Measurements from ENCODE around the gene S100A6. TPM values are rescaled to one million over a fixed set of nuclear protein-coding genes. Genes with fewer than 3 reads are reported as not detected.
"Not testable (repeated sequence)": the region's sequence is repeated elsewhere in the genome, so short reads cannot be mapped to it uniquely, and the experiment has no call there.

The S100A6 gene
- total RNA-seq, 1 donor from 2014 or later = 1,381 TPM

DNA sequence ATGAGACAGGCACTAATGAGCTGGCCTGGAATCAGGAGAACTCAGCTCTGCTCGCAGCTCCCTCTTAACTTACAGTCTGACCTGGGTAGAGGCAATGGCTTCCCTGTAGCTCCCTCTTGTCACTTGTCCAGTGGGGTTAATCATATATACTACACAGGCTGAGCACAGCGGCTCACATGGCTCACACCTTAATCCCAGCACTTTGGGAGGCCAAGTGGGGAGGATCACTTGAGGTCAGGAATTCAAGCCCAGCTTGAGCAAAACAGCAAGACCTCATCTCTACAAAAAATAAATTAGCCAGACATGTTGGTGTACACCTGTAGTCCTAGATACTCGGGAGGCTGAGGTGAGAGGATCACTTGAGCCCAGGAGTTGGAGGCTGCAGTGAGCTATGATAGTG is 4.2 kb downstream of the S100A6 start:
- no peak for DNase-seq (ENCODE audit: low spot score)

DNA sequence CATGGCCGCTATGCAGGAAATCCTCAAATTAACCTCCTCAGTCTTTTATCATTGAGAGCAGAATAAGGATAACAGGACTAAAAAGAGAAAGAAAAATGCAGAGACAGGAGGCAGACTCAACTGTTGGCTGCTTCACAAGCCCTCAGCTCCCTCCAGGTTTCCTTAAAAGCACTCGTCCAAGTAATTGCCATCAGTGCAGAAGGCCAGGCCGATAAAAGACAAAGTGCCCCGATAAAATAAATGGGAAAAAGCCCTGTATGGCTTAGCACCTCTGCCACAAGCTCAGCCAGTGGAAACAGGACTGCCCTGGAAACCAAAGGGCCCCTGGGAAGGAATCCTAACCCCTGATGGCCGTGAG is 8.1 kb downstream of the S100A6 start:
- DNase-seq (ENCODE audit: low spot score) = no peak

DNA sequence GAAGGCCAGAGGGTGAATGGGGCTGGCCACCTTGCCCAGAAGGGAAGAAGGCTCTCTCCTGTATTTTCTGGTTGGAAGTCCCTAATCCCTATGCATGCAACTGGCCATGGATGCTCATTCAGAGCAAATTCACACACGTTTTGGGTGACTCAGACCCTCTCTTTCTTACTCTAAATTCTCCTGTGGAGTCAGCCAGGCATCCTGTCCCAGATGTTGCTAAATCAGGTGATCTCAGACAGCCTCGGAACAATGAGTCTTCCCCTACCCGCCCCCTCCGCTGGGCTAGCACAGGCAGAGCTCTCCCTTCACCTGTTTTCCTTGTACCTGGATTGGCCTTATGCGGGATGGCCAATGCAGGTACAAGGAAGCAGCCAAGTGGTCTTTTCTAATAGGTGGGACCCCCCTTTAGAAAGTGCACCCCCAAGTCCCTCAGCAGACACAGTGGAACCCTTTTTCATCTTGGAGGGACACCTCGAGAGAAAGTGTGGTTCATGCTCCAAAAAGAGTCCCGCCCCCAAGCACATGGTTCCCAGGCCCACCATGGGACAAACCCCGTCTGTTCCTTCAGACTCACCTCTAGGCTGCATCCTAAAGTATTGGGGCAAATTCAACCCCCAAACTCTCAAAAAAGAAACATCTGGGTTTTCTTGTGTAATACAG is 8.6 kb downstream of the S100A6 start:
- no peak for DNase-seq (ENCODE audit: low spot score)

DNA sequence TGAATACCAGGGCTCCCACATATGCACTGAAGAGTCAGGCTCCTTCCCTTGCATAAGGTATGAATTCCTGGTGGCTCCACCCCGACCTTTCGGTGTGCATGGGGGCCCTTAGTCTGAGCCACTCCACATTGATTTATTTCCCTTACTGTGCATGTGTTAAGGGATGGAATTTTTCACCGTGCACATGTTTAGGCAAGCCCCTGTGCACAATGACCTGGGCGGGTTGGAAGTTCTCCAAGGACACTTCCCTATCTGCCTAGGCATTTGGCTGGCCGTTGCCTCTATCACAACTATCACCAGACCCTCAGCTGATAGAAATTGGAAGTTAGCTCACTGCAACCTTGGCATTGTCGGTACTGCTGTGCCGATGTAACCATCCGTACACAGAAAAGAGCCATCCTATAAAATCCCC is 9.7 kb downstream of the S100A6 start:
- peak; percentile 75 for DNase-seq (ENCODE audit: low spot score)

DNA sequence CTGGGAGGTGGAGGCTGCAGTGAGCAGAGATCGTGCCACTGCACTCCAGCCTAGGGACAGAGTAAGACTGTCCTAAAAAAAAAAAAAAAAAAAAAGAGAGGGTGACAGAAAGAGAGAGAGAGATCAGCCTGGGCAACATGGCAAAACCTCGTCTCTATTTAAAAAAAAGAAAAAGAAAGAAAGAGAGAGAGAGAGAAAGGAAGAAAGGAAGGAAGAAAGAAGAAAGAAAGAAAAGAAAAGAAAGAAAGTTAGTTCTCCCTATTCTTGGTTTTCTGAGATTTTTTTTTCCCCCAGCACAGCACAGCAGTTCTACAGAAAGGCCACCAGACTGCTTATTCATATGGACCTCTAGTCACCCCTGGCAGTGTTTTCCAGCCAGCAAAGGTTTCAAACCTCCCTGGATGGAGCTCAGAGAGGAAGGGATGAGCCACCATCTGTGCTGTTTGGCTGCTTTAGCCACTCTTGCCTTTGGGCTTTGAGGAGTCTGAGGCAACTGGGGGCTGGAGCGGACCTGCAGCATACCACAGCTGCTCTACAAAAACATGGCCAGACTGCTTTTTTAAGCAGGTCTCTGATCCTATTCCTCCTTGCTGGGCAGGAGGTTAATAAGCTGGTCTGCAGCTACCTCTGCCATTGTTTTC is 10.6 kb downstream of the S100A6 start:
- DNase-seq (ENCODE audit: low spot score) = no peak

DNA sequence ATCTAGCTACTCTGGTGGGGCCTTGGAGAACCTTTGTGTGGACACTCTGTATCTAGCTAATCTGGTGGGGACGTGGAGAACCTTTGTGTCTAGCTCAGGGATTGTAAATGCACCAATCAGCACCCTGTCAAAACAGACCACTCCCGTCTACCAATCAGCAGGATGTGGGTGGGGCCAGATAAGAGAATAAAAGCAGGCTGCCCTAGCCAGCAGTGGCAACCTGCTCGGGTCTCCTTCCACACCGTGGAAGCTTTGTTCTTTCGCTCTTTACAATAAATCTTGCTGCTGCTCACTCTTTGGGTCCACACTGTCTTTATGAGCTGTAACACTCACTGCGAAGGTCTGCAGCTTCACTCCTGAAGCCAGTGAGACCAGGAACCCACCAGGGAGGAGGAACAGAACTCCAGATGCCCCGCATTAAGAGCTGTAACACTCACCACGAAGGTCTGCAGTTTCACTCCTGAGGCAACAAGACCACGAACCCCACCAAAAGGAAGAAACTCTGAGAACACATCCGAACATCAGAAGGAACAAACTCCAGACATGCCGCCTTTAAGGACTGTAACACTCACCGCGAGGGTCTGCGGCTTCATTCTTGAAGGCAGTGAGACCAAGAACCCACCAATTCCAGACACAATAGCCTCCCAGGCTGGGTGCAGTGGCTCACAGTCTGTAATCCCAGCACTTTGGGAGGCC is 13.3 kb downstream of the S100A6 start:
- DNase-seq (ENCODE audit: low spot score) = not testable (repeated sequence)

DNA sequence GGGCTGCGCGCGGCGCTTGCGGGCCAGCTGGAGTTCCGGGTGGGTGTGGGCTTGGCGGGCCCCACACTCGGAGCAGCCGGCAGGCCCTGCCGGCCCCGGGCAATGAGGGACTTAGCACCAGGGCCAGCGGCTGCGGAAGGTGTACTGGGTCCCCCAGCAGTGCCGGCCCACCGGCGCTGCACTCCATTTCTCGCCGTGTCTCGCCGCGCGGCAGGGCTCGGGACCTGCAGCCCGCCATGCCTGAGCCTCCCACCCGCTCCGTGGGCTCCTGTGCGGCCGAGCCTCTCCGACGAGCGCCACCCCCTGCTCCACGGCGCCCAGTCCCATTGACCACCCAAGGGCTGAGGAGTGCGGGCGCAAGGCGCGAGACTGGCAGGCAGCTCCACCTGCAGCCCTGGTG is 14.0 kb downstream of the S100A6 start:
- not testable (repeated sequence) for DNase-seq (ENCODE audit: low spot score)

DNA sequence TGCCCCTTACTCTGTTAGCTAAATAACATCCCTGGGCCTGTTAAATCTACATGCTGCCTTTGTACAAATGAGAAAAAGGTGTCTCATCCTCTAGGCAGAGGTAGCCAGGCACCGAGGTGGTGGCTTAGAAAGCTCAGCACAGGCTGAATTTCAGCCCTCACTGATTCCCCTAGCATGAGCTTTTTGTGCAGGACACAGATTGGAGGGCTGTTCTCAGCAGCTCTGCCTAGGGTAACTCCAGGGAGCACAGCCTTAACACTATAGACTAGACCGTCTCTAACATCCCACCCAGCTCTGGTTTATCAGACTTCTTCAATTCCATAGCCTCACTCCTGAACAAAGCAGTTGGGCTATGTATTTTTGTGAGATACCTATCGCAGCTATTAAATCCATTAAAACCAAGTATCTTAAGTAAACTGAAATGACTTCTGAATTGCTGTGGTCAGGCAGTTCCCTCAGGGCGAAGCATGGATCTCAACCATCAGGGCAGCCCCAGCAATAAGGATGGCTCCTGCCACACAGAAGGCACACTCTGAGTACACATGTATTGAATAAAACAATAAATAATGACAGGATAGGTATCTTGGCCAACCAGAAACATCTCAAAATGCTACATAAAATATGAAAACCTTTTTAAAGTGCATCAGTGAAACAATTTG is 14.8 kb downstream of the S100A6 start:
- DNase-seq (ENCODE audit: low spot score) = no peak

DNA sequence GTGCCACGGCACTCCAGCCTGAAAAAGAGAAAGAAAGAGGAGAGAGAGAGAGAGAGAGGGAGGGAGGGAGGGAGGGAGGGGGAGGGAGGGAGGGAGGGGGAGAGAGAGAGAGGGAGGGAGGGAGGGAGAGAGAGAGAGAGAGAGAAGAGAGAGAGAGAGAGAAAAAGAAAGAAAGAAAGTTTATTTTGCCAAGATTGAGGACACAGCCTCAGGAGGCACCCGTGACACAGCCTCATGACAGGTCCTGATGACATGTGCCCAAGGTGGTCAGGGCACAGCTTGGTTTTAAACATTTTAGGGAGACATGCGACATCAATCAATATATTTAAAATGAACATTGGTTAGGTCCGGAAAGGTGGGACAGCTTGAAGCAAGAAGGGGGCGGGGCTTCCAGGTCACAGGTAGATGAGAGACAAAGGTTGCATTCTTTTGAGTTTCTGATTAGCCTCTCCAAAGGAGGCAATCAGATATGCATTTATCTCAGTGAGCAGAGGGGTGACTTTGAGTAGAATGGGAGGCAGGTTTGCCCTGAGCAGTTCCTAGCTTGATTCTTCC is 15.6 kb downstream of the S100A6 start:
- not testable (repeated sequence) for DNase-seq (ENCODE audit: low spot score)

DNA sequence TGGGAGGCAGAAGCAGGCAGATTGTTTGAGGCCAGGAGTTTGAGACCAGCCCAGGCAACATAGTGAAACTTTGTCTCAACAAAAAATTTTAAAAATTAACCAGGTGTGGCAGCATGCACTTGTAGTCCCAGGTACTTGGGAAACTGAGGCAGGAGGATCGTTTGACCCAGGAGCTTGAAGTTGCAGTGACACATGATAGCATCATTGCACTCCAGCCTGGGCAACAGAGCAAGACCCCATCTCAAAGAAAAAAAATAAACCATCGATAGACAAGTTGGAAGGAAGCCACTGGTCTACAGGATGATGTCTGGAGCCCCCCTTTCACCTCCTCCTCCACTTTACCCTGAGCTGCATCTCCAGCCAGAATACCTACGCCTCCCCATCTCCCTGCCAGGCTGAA is 16.5 kb downstream of the S100A6 start:
- DNase-seq (ENCODE audit: low spot score) = no peak

DNA sequence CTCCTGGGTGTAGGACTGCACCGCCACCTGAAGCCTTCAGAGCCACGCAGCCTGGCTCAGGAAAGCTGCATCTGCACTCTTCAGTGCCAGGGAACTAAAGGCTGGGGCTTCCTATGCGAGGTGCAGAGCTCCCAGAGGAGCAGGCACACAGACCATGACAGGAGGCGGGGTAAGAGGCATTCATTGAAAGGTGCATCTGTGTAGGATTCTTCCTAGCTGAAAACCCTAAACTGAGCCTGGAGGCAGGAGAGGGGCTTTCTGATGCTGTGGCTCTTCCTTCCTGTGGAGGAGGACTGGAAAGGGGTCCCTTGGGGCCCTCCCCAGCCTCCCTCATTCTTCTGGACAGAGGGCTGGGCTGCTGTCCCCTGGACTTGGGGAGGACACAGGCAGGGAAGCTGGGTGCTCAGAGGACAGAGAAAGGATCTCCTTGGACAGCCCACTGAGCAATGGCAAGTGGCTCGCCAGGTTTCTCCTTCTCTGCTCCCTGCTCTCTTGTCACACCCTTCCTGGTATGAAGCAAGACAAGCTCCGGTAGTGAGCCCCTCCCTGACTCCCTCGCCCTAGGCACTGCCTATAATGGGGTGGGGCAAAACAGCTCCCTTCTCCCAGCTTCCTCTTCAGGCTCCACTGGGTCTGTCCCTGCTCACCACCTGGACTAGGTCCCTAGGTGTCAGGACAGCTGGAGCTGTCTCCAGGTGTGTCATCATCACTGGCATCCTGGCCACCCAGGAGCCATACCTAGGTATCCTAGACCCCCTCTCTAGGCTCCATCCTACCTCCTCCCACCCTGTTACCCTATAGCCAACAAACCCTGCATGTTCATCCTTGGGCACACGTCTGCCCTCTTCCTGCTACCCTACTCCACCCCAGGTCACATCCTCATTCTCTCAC is 20.0 kb downstream of the S100A6 start:
- DNase-seq (ENCODE audit: low spot score) = peak; percentile 89

DNA sequence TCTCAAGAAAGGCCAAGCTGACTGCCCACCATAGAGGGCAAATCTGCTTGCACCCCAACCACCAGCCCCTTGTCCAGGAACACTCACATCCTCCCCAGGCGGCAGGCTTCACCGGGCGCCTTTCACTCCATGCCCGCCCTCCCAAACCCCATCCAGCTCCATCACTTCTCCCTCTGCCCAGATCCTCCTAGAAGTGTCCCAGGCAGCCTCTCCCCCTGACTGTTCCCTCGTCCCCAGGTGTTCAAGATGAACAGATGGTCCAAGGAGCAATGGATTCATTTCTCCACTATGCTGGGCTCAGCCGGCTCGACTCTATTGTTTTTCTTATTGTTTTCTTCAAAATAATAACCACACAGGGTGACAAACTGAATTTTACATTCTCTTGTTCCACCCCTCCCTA is 22.1 kb downstream of the S100A6 start:
- DNase-seq (ENCODE audit: low spot score) = no peak

DNA sequence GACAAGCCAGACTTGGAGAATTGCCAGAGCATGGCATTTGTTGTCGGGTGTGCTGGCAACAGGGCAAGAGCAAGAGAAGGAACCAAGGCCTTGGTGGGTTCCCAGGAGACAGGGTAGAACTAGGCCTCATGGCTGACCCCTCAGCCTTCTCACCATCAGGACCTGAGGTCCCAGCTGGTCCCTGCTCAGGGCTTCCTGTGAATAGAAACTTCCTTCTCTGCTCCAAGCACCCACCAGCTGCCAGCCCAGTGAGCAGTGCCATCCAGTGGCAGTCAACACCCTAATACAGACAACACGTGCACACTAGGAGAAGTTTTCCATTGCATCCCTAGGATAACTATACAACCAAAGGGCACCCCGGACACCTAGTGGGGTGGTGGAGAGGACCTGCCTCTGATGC is 22.8 kb downstream of the S100A6 start:
- no peak for DNase-seq (ENCODE audit: low spot score)

DNA sequence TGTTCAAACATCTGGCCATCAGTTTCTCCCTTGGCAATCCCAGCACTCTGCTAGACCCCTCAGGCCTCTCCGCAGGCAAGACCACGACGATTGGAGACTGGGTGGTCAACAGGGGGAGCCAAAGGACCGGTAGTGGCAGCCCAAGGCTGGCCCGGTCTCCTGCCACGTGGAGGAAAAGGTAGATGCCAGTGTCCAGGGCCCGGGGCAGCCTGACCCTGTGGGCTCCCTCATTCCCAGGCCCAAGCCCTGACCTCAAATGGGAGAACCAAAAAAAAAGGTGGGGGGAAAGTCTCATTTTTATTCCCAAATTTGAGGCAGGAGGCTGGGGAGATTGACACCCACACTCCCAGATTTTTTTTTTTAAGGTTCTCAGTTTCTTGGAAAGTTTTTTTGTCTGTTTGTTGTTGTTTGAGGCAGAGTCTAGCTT is 24.8 kb downstream of the S100A6 start:
- DNase-seq (ENCODE audit: low spot score) = peak; percentile 87

DNA sequence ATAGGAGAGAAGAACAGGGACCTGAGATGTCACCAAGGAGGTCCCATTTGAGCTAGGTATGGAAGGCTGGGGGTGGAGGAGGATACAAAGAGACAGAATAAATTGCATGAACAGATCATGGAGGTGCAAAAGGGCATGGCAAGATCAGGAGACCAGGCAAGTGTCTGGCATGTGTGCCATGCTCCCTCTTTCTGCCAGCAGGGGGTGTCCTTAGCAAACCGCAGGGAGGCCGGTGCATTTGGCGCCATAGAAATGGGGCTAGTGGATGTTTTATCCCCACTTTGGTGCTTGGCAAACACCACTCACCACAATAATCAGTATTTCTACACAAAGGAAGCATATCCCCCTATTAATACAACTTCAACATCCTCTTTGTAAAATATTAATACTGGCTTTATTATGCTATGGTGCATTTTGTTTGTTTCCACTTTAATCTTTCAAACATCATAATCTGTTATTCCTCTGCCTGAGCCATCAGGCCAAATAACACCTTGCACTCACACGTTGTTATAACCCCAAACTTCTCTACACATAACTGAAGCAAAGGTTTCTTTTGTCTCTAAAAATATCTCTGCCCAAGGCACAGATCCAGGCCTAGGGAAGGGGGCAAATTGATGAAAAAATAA is 25.9 kb downstream of the S100A6 start:
- DNase-seq (ENCODE audit: low spot score) = no peak

DNA sequence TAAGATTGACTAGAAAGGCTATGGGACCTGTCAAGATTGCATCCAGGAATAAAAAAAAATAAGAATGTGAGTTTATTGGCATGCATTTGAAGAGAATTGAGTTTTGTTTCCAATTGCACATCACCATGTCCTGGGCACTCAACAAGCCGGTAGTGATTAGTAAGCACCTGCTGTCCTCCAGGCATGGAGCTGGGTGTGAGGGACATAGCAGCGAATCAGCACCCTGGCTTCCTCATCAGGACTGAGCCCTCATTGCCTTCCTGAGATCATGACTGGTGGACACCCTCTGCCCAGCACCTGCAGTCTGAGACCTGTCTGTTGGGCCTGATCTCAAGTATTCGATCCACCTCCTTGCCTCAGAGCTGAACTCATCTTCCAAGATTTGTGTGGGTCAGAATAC is 26.8 kb downstream of the S100A6 start:
- no peak for DNase-seq (ENCODE audit: low spot score)

DNA sequence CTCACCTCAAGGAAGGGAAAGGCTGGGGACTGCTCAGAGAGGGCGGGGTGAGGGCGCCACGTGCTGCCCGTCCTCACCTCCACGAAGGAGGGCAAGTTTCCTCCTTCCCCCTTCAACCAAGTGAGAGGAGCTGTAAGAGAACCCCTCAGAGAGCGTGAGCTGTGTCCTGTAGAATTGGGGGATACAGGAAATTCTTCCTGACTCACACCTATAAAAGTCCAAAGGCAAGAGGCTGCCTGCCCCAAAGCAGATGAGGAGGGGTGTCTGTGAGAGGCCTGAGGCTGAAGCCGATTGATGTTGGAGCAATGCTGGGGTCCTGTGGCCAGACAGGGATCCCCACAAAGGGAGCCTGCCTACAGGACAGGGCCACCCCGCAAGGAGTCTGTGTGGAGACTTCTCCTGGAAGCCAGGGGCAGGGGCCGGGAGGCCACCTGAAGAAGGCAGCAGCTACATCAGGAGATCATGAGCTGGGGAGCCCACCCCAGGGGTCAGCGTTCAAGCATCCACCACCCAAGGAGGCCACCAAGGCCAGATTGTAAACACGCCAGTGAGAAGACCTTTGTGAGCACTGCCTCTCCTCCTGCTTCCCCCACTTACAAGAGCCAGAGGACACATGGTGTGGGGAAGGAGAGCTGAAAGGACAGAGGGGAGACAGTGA is 27.7 kb downstream of the S100A6 start:
- no peak for DNase-seq (ENCODE audit: low spot score)

DNA sequence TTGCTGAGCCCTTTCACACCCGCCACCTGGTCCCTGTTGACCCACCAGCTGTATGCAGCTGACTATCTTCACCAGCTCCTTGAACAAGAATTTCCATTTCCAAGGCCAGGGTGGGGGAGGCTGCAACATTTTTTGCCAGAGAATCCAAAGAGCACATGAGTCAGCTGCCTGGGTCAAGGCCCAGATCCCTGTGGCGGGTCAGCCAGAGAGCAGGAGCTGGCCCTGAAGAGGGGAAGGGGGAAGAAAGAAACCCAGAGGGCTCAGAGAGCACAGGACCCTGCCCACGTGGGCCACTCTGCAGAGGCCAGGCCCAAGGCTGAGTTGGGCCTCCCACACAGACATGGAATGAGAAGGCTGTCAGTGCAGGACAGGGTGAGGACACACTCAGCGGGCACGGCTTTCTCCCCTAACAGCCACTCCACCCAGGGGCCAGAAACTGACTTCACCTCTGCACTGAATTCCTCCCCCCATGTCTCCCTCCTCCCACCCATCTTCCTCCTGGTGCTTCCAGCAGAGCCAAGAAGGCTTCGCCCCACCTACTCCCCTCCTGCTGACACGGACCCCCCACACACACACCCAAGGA is 28.9 kb downstream of the S100A6 start:
- DNase-seq (ENCODE audit: low spot score) = peak; percentile 86

DNA sequence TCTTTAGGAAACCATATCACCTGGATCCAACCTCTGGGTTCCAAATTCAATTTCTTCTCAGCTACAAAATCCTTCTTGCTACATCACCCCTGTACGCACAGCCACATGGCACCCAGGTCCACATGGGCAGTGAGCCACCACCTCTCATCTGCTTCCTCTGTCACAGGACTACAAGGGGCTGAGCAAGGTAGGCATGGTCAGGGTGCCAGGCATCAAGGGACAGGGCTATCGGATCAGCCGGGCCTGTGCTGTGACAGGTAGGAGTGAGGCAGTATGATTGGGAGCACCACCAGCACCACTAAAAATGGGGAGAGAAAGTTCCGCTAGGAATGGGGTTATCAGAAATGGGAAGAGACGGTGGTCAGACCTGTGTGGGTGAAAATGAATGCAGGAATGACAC is 29.4 kb downstream of the S100A6 start:
- DNase-seq (ENCODE audit: low spot score) = no peak

DNA sequence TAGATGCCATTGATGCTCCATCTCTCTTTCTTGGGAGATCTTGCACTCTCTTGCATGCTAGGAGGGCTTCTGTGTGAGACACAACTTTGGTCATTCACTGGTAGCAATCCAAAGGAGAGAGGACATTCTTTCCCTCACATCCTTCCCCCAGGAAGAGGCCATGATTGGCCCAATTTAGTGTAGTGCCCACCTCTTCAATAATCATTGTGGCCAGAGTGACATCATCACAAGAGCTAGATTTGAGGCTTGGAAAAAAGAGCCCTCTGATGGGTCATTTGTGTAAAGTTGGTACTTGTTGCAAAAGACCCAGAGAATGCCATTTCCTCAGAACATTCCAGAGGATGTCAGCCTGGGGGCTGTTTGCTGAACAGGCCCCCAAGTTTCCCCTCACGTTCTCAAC is 30.2 kb downstream of the S100A6 start:
- DNase-seq (ENCODE audit: low spot score) = no peak
